Common myeloid progenitor, CD34-positive (primary cell): ENCODE results near the gene SPINDOC.

Experiments used
- CTCF ChIA-PET: fragments of 350-600 bp; sonication (Branson Sonifier 250); formaldehyde crosslinking; loops from one replicate; lab custom pipeline; 2021; ENCODE audit warnings: antibody characterized with exemption; lab: Charles Lee
- POLR2A ChIA-PET: fragments of 350-600 bp; sonication (Branson Sonifier 250); formaldehyde crosslinking; loops from one replicate; lab custom pipeline; 2021; ENCODE audit warnings: antibody characterized with exemption; lab: Charles Lee
- DNase-seq, 3 donors: peaks; one replicate each; pipeline versions ENCODE4 v3.0.0 to v3.0.0-alpha.2; 2013
- H3K27ac ChIP-seq, 2 experiments: 1 replicate in 1 of 2; 2 replicates in 1 of 2; pipeline ENCODE4 v1.7.0; 2013; ENCODE audit warnings: inconsistent platforms in 2 of 2, low read length in 2 of 2, mild to moderate bottlenecking in 2 of 2, low read depth in 1 of 2, moderate library complexity in 1 of 2; ENCODE audit not compliant: severe bottlenecking in 2 of 2, insufficient read depth in 1 of 2, poor library complexity in 1 of 2
- H3K27me3 ChIP-seq, 5 experiments: replicated peaks in 2 of 5; 1 replicate in 3 of 5; 2 replicates in 2 of 5; pipeline versions ENCODE4 v1.6.1 to v1.7.0; 2013; ENCODE audit warnings: low read length in 4 of 5, mild to moderate bottlenecking in 2 of 5, moderate library complexity in 2 of 5, inconsistent platforms in 1 of 5; ENCODE audit not compliant: insufficient read depth in 5 of 5, control insufficient read depth in 4 of 5
- H3K36me3 ChIP-seq, 4 experiments: 1 replicate in 2 of 4; 2 replicates in 2 of 4; pipeline versions ENCODE4 v1.6.1 to v1.7.0; 2013; ENCODE audit warnings: low read length in 3 of 4, control low read depth in 1 of 4, mild to moderate bottlenecking in 1 of 4; ENCODE audit not compliant: control insufficient read depth in 4 of 4, insufficient read depth in 4 of 4
- H3K4me1 ChIP-seq, 4 experiments: 1 replicate in 3 of 4; 2 replicates in 1 of 4; pipeline versions ENCODE4 v1.6.1 to v1.7.1; 2013; ENCODE audit warnings: low read length in 3 of 4, mild to moderate bottlenecking in 3 of 4, control low read depth in 1 of 4, inconsistent platforms in 1 of 4, moderate library complexity in 1 of 4; ENCODE audit not compliant: control insufficient read depth in 4 of 4, insufficient read depth in 4 of 4; ENCODE audit errors: control extremely low read depth in 1 of 4
- H3K4me3 ChIP-seq, 7 experiments: 1 replicate in 4 of 7; 2 replicates in 3 of 7; pipeline versions ENCODE4 v1.5.1 to v1.7.0; 2013; ENCODE audit warnings: mild to moderate bottlenecking in 7 of 7, low read length in 6 of 7, moderate library complexity in 6 of 7, inconsistent platforms in 2 of 7, low read depth in 2 of 7, control low read depth in 1 of 7; ENCODE audit not compliant: insufficient read depth in 4 of 7, control insufficient read depth in 1 of 7; ENCODE audit errors: extremely low read depth in 1 of 7
- H3K9me3 ChIP-seq, 5 experiments: 1 replicate in 4 of 5; 2 replicates in 1 of 5; pipeline versions ENCODE4 v1.6.1 to v1.7.1; 2013; ENCODE audit warnings: low read length in 4 of 5, mild to moderate bottlenecking in 2 of 5, inconsistent platforms in 1 of 5, low read depth in 1 of 5, moderate library complexity in 1 of 5; ENCODE audit not compliant: control insufficient read depth in 4 of 5, insufficient read depth in 2 of 5; ENCODE audit errors: control extremely low read depth in 1 of 5
- WGBS: methylation state at CpG from one replicate; pipeline ENCODE4 v1.1.5; 2013; ENCODE audit not compliant: insufficient coverage; 5-methylcytosine and 5-hydroxymethylcytosine counted together

The SPINDOC gene

DNA sequence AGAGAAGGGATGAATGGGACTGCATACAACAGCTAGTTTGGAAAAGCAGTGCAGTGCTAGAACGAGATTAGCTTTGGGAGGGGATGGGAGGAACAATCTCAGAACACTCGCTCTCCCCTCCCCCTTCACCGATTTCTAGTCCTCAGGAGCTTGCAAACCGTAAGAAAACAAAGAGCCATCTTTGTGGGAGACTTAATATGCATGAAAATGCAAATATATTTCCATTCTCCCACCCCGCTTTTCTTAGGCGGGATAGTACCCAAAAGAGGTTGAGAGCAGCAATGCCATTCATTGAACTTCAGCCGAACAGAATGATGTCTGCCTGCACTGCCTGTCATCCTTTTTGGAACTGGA, 1.1 kb downstream of the SPINDOC start:
- Histone ChIP-seq H3K27me3 (no peaks in the 10 kb centered on the region), H3K4me3 (peak overlapping the region; percentile 69 to 86 (median 80)), H3K4me1 (peaks cover 4 to 20% (median 15%) of the 10 kb centered on the region in 4 experiments), H3K36me3 (peaks cover 9 to 32% (median 20%) of the 10 kb centered on the region in 4 experiments), H3K27ac (peak overlapping the region in 1 of 2 experiments; percentile 43), H3K9me3 (no peaks in the 10 kb centered on the region)
- WGBS: 75% methylated on average over 3 of the region's 7 CpGs
- DNase-seq: peak in 1 of 3 donors; percentile 22
- ChIA-PET POLR2A (no interaction called here), CTCF (interaction anchor here (1.3 kb wide), 1 partner anchor 12 kb away, joined by 3 read pairs; no protein-coding TSS in a partner anchor)

DNA sequence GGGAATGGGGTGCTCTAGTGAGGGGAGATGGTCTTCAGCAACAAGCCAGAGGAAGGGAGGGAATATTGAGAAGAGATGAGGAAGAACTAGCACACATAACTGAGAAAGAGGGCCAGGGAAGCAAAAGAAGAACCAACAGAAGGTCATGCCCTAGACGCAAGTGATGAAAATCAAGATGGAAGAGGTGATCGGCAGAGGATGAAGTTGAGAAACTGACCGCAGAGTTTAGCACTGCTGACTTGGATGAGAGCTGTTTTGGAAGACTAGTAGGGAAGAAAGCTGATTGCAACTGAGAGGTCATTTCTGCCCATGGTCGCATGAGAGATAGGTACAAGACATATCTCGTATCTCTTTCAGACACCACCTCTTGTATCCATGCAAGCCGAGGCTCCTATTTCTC, 2.9 kb downstream of the SPINDOC start:
- no peaks in the 10 kb centered on the region for H3K9me3 ChIP-seq
- 95% methylated on average over 4 of the region's 6 CpGs for WGBS
- CTCF ChIA-PET: interaction anchor here (0.8 kb wide), 1 partner anchor 9 kb away, joined by 4 read pairs; no protein-coding TSS in a partner anchor
- no peak for DNase-seq
- H3K4me1 ChIP-seq: peaks cover 4 to 20% (median 15%) of the 10 kb centered on the region in 4 experiments
- no peak overlapping the region for H3K27ac ChIP-seq
- H3K27me3 ChIP-seq: no peaks in the 10 kb centered on the region
- no peak overlapping the region for H3K4me3 ChIP-seq
- POLR2A ChIA-PET: no interaction called here
- H3K36me3 ChIP-seq: peaks cover 17 to 44% (median 31%) of the 10 kb centered on the region in 4 experiments

DNA sequence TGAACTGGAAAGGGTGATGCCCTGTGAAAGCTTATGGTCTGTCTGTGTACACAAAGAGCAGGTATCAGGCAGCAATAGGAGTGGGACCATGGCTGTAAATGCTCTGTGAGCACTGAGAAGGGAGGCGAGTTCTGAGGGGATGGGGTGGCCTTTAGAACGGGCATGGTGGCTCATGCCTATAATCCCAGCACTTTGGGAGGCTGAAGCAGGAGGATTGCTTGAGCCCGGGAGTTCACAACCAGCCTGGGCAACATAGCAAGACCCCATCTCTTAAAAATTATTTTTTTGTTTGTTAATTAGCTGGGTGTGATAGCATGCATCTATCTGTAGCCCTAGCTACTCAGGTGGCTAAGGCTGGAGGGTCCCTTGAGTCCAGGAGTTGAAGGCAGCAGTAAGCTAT, 3.5 kb downstream of the SPINDOC start:
- no CpG with 5 or more reads among the region's 3 CpGs for whole genome bisulfite sequencing
- Histone ChIP-seq H3K4me1 (peaks cover 4 to 20% (median 15%) of the 10 kb centered on the region in 4 experiments), H3K9me3 (no peaks in the 10 kb centered on the region), H3K27me3 (no peaks in the 10 kb centered on the region), H3K27ac (no peak overlapping the region), H3K36me3 (peaks cover 17 to 50% (median 37%) of the 10 kb centered on the region in 4 experiments), H3K4me3 (no peak overlapping the region)
- POLR2A ChIA-PET: no interaction called here
- CTCF ChIA-PET: interaction anchor here (0.8 kb wide), 1 partner anchor 8 kb away, joined by 4 read pairs; no protein-coding TSS in a partner anchor
- no peak for DNase-seq

DNA sequence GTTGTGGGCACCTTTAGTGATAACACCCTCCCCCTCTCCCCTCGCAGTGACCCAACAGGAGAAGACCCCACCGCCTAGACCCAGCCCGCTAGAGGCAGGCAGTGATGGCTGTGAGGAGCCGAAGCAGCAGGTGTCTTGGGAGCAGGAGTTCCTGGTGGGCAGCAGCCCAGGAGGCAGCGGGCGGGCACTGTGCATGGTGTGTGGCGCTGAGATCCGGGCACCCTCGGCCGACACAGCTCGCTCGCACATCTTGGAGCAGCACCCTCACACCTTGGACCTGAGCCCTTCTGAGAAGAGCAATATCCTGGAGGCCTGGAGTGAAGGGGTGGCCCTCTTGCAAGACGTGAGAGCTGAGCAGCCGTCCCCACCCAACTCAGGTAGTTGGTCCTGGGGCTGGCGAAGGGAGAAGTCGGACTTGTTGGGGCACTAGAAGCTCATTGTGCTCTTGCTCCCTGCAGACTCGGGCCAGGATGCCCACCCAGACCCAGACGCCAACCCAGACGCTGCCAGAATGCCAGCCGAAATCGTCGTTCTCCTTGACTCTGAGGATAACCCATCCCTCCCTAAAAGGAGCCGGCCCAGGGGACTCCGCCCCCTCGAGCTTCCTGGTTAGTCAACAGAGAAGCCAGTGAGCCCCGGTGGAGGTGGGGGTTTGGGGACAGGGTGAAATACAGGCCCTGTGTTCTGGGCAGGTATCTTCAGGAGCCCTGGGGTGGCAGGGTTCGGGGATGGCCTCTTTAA, 4.7 kb downstream of the SPINDOC start:
- Histone ChIP-seq H3K4me1 (peaks cover 4 to 15% (median 10%) of the 10 kb centered on the region in 4 experiments), H3K4me3 (no peak overlapping the region), H3K27ac (no peak overlapping the region), H3K27me3 (no peaks in the 10 kb centered on the region), H3K9me3 (no peaks in the 10 kb centered on the region), H3K36me3 (peaks cover 17 to 62% (median 45%) of the 10 kb centered on the region in 4 experiments)
- POLR2A ChIA-PET: no interaction called here
- CTCF ChIA-PET: interaction anchor here (0.6 to 1.2 kb wide), 3 partner anchors 49 to 128 kb away, joined by 3 read pairs; partner anchors contain the start of gene ZFTA
- 96% methylated on average over 19 of the region's 27 CpGs for WGBS
- no peak for DNase-seq

DNA sequence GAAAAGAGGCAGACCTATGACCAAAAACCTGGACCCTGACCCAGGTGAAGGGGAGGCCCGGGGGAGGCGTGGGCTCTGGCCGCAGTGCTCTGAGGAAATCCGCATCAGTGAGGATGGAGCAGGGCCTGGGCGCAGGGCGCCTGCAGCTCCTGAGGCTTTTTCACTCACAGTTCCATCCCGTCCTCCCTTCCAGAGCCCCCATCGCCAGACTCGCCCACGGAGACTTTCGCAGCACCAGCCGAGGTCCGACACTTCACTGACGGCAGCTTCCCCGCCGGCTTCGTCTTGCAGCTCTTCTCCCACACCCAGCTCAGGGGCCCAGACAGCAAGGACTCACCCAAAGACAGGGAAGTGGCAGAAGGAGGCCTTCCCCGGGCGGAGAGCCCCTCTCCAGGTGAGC, 5.4 kb downstream of the SPINDOC start:
- Histone ChIP-seq H3K27me3 (no peaks in the 10 kb centered on the region), H3K4me1 (peaks cover 4 to 14% (median 8%) of the 10 kb centered on the region in 4 experiments), H3K27ac (no peak overlapping the region), H3K36me3 (peaks cover 19 to 67% (median 50%) of the 10 kb centered on the region in 4 experiments), H3K4me3 (no peak overlapping the region), H3K9me3 (no peaks in the 10 kb centered on the region)
- WGBS: over 99% methylated on average over 19 of the region's 19 CpGs
- no peak for DNase-seq
- ChIA-PET CTCF (interaction anchor here (1.2 kb wide), 1 partner anchor 50 kb away, joined by 3 read pairs; the partner anchor contains the start of gene ZFTA), POLR2A (no interaction called here)

DNA sequence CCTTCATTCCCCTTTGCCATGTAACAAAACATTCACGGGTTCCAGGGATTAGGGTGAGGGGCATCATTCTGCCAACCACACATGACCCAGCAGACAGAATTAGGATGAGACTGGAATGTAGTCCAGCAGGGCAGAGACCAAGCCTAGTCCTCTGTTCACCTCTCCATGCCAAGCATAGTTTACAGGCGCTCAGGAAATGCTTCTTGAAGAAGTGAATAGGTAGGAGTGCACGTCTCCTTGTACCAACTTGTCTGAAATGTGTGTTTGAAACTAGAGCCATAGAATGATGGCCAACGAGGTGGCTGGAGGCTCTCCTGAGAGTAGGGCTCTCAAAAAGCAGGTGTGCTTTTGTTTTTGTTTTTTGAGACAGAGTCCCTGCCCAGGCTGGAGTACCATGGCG, 8.2 kb downstream of the SPINDOC start:
- DNase-seq: no peak
- ChIA-PET POLR2A (no interaction called here), CTCF (interaction anchor here (0.6 to 2.7 kb wide), 4 partner anchors 8 to 273 kb away, joined by 3 to 8 read pairs (median 6); no protein-coding TSS in a partner anchor)
- H3K4me3 ChIP-seq: no peak overlapping the region
- H3K9me3 ChIP-seq: no peaks in the 10 kb centered on the region
- H3K36me3 ChIP-seq: peaks cover 15 to 85% (median 68%) of the 10 kb centered on the region in 4 experiments
- no peaks in the 10 kb centered on the region for H3K27me3 ChIP-seq
- no peak overlapping the region for H3K27ac ChIP-seq
- no peaks in the 10 kb centered on the region for H3K4me1 ChIP-seq
- WGBS: 95% methylated on average over 4 of the region's 5 CpGs
